ENCODE measurements around the gene HOXA3.

HOXA3 gene

GRCh38 chr7:27166531-27167505 is 14.4 kb upstream of the HOXA3 start:
- H3K27ac Mint-ChIP-seq = no peak overlapping the region

GRCh38 chr7:27165996-27166530 is 13.7 kb upstream of the HOXA3 start:
- no peaks in the 10 kb centered on the region for H3K9me3 Mint-ChIP-seq (ENCODE audit: low read depth)
- peaks cover 30% of the 10 kb centered on the region for H3K4me1 Mint-ChIP-seq (ENCODE audit: low read depth)
- H3K4me3 Mint-ChIP-seq = peak overlapping the region; percentile 65
- H3K27me3 Mint-ChIP-seq = peaks cover 53% of the 10 kb centered on the region
- no peaks in the 10 kb centered on the region for H3K36me3 Mint-ChIP-seq
- H3K27ac Mint-ChIP-seq = peak overlapping the region; percentile 72

More at GRCh38 chr7:27166531-27167505, 14.4 kb upstream of the HOXA3 start:
- peaks cover 56% of the 10 kb centered on the region for H3K27me3 Mint-ChIP-seq
- H3K36me3 Mint-ChIP-seq = no peaks in the 10 kb centered on the region
- no peaks in the 10 kb centered on the region for H3K9me3 Mint-ChIP-seq (ENCODE audit: low read depth)
- peaks cover 33% of the 10 kb centered on the region for H3K4me1 Mint-ChIP-seq (ENCODE audit: low read depth)
- peak overlapping the region; percentile 47 for H3K4me3 Mint-ChIP-seq

GRCh38 chr7:27165089-27165995 is 13.0 kb upstream of the HOXA3 start, which contains the start of gene HOXA9:
HOXA9 (minus strand) TSS chr7:27165537; CDS start chr7:27165457, 80 bp downstream.
- no peaks in the 10 kb centered on the region for H3K9me3 Mint-ChIP-seq (ENCODE audit: low read depth)
- peaks cover 28% of the 10 kb centered on the region for H3K4me1 Mint-ChIP-seq (ENCODE audit: low read depth)
- H3K27ac Mint-ChIP-seq = peak within 1 kb of the TSS; percentile 72
- H3K36me3 Mint-ChIP-seq = no peaks in the 10 kb centered on the region
- H3K27me3 Mint-ChIP-seq = peaks cover 49% of the 10 kb centered on the region
- H3K4me3 Mint-ChIP-seq = peak within 1 kb of the TSS; percentile 65

GRCh38 chr7:27164367-27165088 is 12.1 kb upstream of the HOXA3 start:
- peaks cover 28% of the 10 kb centered on the region for H3K4me1 Mint-ChIP-seq (ENCODE audit: low read depth)
- no peak overlapping the region for H3K4me3 Mint-ChIP-seq
- no peaks in the 10 kb centered on the region for H3K9me3 Mint-ChIP-seq (ENCODE audit: low read depth)
- H3K27ac Mint-ChIP-seq = peak overlapping the region; percentile 22
- H3K36me3 Mint-ChIP-seq = no peaks in the 10 kb centered on the region
- H3K27me3 Mint-ChIP-seq = peaks cover 48% of the 10 kb centered on the region

GRCh38 chr7:27164045-27164366 is 11.6 kb upstream of the HOXA3 start:
- no peak overlapping the region for H3K4me3 Mint-ChIP-seq
- no peaks in the 10 kb centered on the region for H3K36me3 Mint-ChIP-seq
- peaks cover 52% of the 10 kb centered on the region for H3K27me3 Mint-ChIP-seq
- H3K4me1 Mint-ChIP-seq (ENCODE audit: low read depth) = peaks cover 28% of the 10 kb centered on the region
- no peak overlapping the region for H3K27ac Mint-ChIP-seq
- H3K9me3 Mint-ChIP-seq (ENCODE audit: low read depth) = no peaks in the 10 kb centered on the region

- H3K9me3 Mint-ChIP-seq (ENCODE audit: low read depth) = no peaks in the 10 kb centered on the region
- H3K27me3 Mint-ChIP-seq = peaks cover 51% of the 10 kb centered on the region
- H3K36me3 Mint-ChIP-seq = no peaks in the 10 kb centered on the region
- H3K4me3 Mint-ChIP-seq = no peak overlapping the region
- no peak overlapping the region for H3K27ac Mint-ChIP-seq
- H3K4me1 Mint-ChIP-seq (ENCODE audit: low read depth) = peaks cover 29% of the 10 kb centered on the region
These were observed 11.1 kb upstream of the HOXA3 start for GRCh38 chr7:27163288-27164044.

GRCh38 chr7:27162561-27163287 is 10.3 kb upstream of the HOXA3 start:
- Mint-ChIP-seq H3K27me3 (peaks cover 50% of the 10 kb centered on the region), H3K4me3 (no peak overlapping the region), H3K9me3 (ENCODE audit: low read depth) (no peaks in the 10 kb centered on the region), H3K4me1 (ENCODE audit: low read depth) (peaks cover 33% of the 10 kb centered on the region), H3K36me3 (no peaks in the 10 kb centered on the region), H3K27ac (no peak overlapping the region)

- peaks cover 49% of the 10 kb centered on the region for H3K27me3 Mint-ChIP-seq
- H3K9me3 Mint-ChIP-seq (ENCODE audit: low read depth) = no peaks in the 10 kb centered on the region
- no peak overlapping the region for H3K4me3 Mint-ChIP-seq
- H3K4me1 Mint-ChIP-seq (ENCODE audit: low read depth) = peaks cover 35% of the 10 kb centered on the region
- H3K36me3 Mint-ChIP-seq = no peaks in the 10 kb centered on the region
- no peak overlapping the region for H3K27ac Mint-ChIP-seq
These were observed 9.6 kb upstream of the HOXA3 start for GRCh38 chr7:27161721-27162560.

- Mint-ChIP-seq H3K4me3 (peak overlapping the region; percentile 73), H3K27ac (no peak overlapping the region), H3K9me3 (ENCODE audit: low read depth) (no peaks in the 10 kb centered on the region), H3K4me1 (ENCODE audit: low read depth) (peaks cover 37% of the 10 kb centered on the region), H3K36me3 (no peaks in the 10 kb centered on the region), H3K27me3 (peaks cover 49% of the 10 kb centered on the region)
These were observed 8.9 kb upstream of the HOXA3 start for GRCh38 chr7:27161214-27161720.

- Mint-ChIP-seq H3K4me1 (ENCODE audit: low read depth) (peaks cover 36% of the 10 kb centered on the region), H3K9me3 (ENCODE audit: low read depth) (no peaks in the 10 kb centered on the region), H3K36me3 (no peaks in the 10 kb centered on the region), H3K4me3 (peak overlapping the region; percentile 73), H3K27me3 (peaks cover 47% of the 10 kb centered on the region), H3K27ac (no peak overlapping the region)
These were observed 8.3 kb upstream of the HOXA3 start for GRCh38 chr7:27160546-27161213.

GRCh38 chr7:27160145-27160545 is 7.8 kb upstream of the HOXA3 start:
- Mint-ChIP-seq H3K4me1 (ENCODE audit: low read depth) (peaks cover 38% of the 10 kb centered on the region), H3K27me3 (peaks cover 50% of the 10 kb centered on the region), H3K27ac (no peak overlapping the region), H3K4me3 (peak overlapping the region; percentile 72), H3K36me3 (no peaks in the 10 kb centered on the region), H3K9me3 (ENCODE audit: low read depth) (no peaks in the 10 kb centered on the region)

Data from activated naive CD8-positive, alpha-beta T cell (primary cell).